Esophagus muscularis mucosa (tissue), 4 donors: ENCODE measurements around the gene SURF4. TPM values are rescaled to one million over a fixed set of nuclear protein-coding genes. Genes with fewer than 3 reads are reported as not detected.

Source experiments
- DNase-seq: peaks from one replicate; pipeline ENCODE4 v3.0.0-alpha.2; 2017; ENCODE audit errors: extremely low spot score
- H3K27ac ChIP-seq, 4 donors: fragments of 200-600 bp; sonication (generic); replicated peaks in 1 of 4; 1 replicate in 3 of 4; 2 replicates in 1 of 4; pipeline ENCODE4 v1.5.1; 2016 to 2019; ENCODE audit warnings: mild to moderate bottlenecking in 1 of 4
- H3K27me3 ChIP-seq, 4 donors: fragments of 200-600 bp; sonication (generic); one replicate each; pipeline versions ENCODE4 v1.5.1 to v1.6.0; 2016 to 2019
- H3K36me3 ChIP-seq, 4 donors: fragments of 200-600 bp; sonication (generic); one replicate each; pipeline ENCODE4 v1.5.1; 2016 to 2019
- H3K4me1 ChIP-seq, 4 donors: fragments of 200-600 bp; sonication (generic); one replicate each; pipeline ENCODE4 v1.5.1; 2016 to 2019
- H3K4me3 ChIP-seq, 4 donors: fragments of 200-600 bp; sonication (generic); 1 replicate in 2 of 4; 2 replicates in 2 of 4; pipeline ENCODE4 v1.5.1; 2016 to 2019; ENCODE audit warnings: mild to moderate bottlenecking in 4 of 4, moderate library complexity in 1 of 4
- H3K9me3 ChIP-seq, 4 donors: fragments of 200-600 bp; sonication (generic); 1 replicate in 3 of 4; 2 replicates in 1 of 4; pipeline ENCODE4 v1.5.1; 2016 to 2019
- CTCF ChIP-seq, 3 experiments: fragments of 200-600 bp in 2 of 3; fragments of 450-650 bp in 1 of 3; sonication (generic) in 2 of 3; IDR thresholded peaks; one replicate each; pipeline ENCODE4 v1.5.1; 2017 to 2019; ENCODE audit warnings: antibody characterized with exemption in 3 of 3, mild to moderate bottlenecking in 2 of 3, moderate library complexity in 1 of 3
- EP300 ChIP-seq: sonication (generic); formaldehyde crosslinking; IDR thresholded peaks from one replicate; pipeline ENCODE4 v1.6.1; 2017; ENCODE audit warnings: antibody characterized with exemption
- POLR2A ChIP-seq: fragments of 450-650 bp; IDR thresholded peaks from one replicate; pipeline ENCODE4 v1.6.1; 2017; ENCODE audit warnings: antibody characterized with exemption, moderate library complexity, mild to moderate bottlenecking, low read depth
- POLR2AphosphoS5 ChIP-seq, 2 donors: sonication (generic); formaldehyde crosslinking; IDR thresholded peaks; one replicate each; pipeline ENCODE4 v1.6.1; 2017; ENCODE audit warnings: antibody characterized with exemption in 2 of 2
- WGBS: methylation state at CpG from one replicate; pipeline ENCODE4 v1.1.5; 2018; 5-methylcytosine and 5-hydroxymethylcytosine counted together
- intact Hi-C: fragments of 100-400 bp; cut with DNase I; formaldehyde crosslinking; loops from one replicate; pipeline ENCODE4 v1.15.1; 2023
- total RNA-seq, 4 donors: library from RNA; depleted of rRNA; stranded (reverse); fragments of >200 nt; gene quantifications; one replicate each; pipeline versions ENCODE4 v1.1.0 to v1.2.1, GENCODE V29; 2016

Gene SURF4
- total RNA-seq, 4 donors from 2014 or later, result 83.9 to 139 (median 127) TPM

GRCh38 chr9:133361507-133362092 is 14.3 kb downstream of the SURF4 start:
- 82% methylated on average over 12 of the region's 13 CpGs for WGBS
- H3K4me3 ChIP-seq, result no peak overlapping the region
- H3K27ac ChIP-seq, result no peak overlapping the region
- H3K27me3 ChIP-seq, result no peaks in the 10 kb centered on the region
- H3K9me3 ChIP-seq, result no peaks in the 10 kb centered on the region
- no peak for TF ChIP-seq POLR2AphosphoS5 (IDR thresholded peaks at IDR 0.05)
- TF ChIP-seq POLR2A, result no peak
- no peak for TF ChIP-seq CTCF (IDR thresholded peaks at IDR 0.05)
- TF ChIP-seq EP300, result no peak
- intact Hi-C loops, result no loop called here
- peaks cover 13 to 20% (median 17%) of the 10 kb centered on the region in 4 donors for H3K4me1 ChIP-seq
- DNase-seq, result no peak
- H3K36me3 ChIP-seq, result peaks cover 56 to 80% (median 73%) of the 10 kb centered on the region in 4 donors

GRCh38 chr9:133360400-133361393 is 15.2 kb downstream of the SURF4 start:
- Histone ChIP-seq H3K4me3 (no peak overlapping the region), H3K36me3 (peaks cover 47 to 71% (median 64%) of the 10 kb centered on the region in 4 donors), H3K27me3 (no peaks in the 10 kb centered on the region), H3K27ac (no peak overlapping the region), H3K9me3 (no peaks in the 10 kb centered on the region), H3K4me1 (peaks cover 14 to 24% (median 20%) of the 10 kb centered on the region in 4 donors)
- no peak for TF ChIP-seq EP300
- TF ChIP-seq POLR2AphosphoS5 (IDR thresholded peaks at IDR 0.05), result peak in 1 of 2 donors; percentile 8
- TF ChIP-seq POLR2A, result no peak
- no peak for DNase-seq
- intact Hi-C loops, result no loop called here
- WGBS, result 80% methylated on average over 20 of the region's 21 CpGs

GRCh38 chr9:133359399-133360175 is 16.3 kb downstream of the SURF4 start:
- whole genome bisulfite sequencing, result 62% methylated on average over 12 of the region's 20 CpGs
- Histone ChIP-seq H3K36me3 (peaks cover 40 to 60% (median 53%) of the 10 kb centered on the region in 4 donors), H3K27me3 (no peaks in the 10 kb centered on the region), H3K4me3 (no peak overlapping the region), H3K4me1 (peaks cover 25 to 35% (median 31%) of the 10 kb centered on the region in 4 donors), H3K9me3 (no peaks in the 10 kb centered on the region), H3K27ac (peak overlapping the region in 2 of 4 donors; percentile 6 to 7)
- TF ChIP-seq CTCF (IDR thresholded peaks at IDR 0.05) (no peak), EP300 (no peak), POLR2AphosphoS5 (IDR thresholded peaks at IDR 0.05) (no peak), POLR2A (no peak)
- no peak for DNase-seq
- intact Hi-C loops, result no loop called here

GRCh38 chr9:133357656-133358055 is 18.2 kb downstream of the SURF4 start:
- no peaks in the 10 kb centered on the region for H3K27me3 ChIP-seq
- peak overlapping the region in 1 of 4 donors; percentile 86 for H3K4me3 ChIP-seq
- TF ChIP-seq EP300, result no peak
- TF ChIP-seq POLR2AphosphoS5 (IDR thresholded peaks at IDR 0.05), result no peak
- TF ChIP-seq POLR2A, result no peak
- TF ChIP-seq CTCF (IDR thresholded peaks at IDR 0.05), result no peak
- WGBS, result 88% methylated on average over 10 of the region's 14 CpGs
- peaks cover 27 to 40% (median 36%) of the 10 kb centered on the region in 4 donors for H3K4me1 ChIP-seq
- intact Hi-C loops, result no loop called here
- no peak overlapping the region for H3K27ac ChIP-seq
- no peaks in the 10 kb centered on the region for H3K9me3 ChIP-seq
- no peak for DNase-seq
- H3K36me3 ChIP-seq, result peaks cover 22 to 59% (median 47%) of the 10 kb centered on the region in 4 donors
